Smooth muscle cell (in vitro differentiated cells): ENCODE measurements around the gene CYP2C19. TPM values are rescaled to one million over a fixed set of nuclear protein-coding genes. Genes with fewer than 3 reads are reported as not detected.
"Not testable (repeated sequence)": the region's sequence is repeated elsewhere in the genome, so short reads cannot be mapped to it uniquely, and the experiment has no call there.

Experiments
- DNase-seq: peaks from one replicate; lab custom pipeline; 2025; ENCODE audit not compliant: unreplicated experiment; lab: John Stamatoyannopoulos, UW
- H2AFZ ChIP-seq: fragments of 200-600 bp; sonication (generic); 2 replicates; pipeline ENCODE4 v1.6.0; 2016; ENCODE audit warnings: antibody characterized with exemption, low read depth, mild to moderate bottlenecking
- H3F3A ChIP-seq: fragments of 200-600 bp; sonication (generic); 2 replicates; pipeline ENCODE4 v1.6.0; 2017; ENCODE audit warnings: antibody characterized with exemption, low read depth
- H3K27ac ChIP-seq: fragments of 200-600 bp; sonication (generic); 2 replicates; pipeline ENCODE4 v1.5.1; 2016; ENCODE audit warnings: low read depth, mild to moderate bottlenecking
- H3K27me3 ChIP-seq: fragments of 200-600 bp; sonication (generic); 2 replicates; pipeline ENCODE4 v1.6.1; 2016; ENCODE audit warnings: low read depth, mild to moderate bottlenecking
- H3K36me3 ChIP-seq: fragments of 200-600 bp; sonication (generic); 2 replicates; pipeline ENCODE4 v1.5.1; 2016; ENCODE audit warnings: low read depth
- H3K4me1 ChIP-seq: fragments of 200-600 bp; sonication (generic); 2 replicates; pipeline ENCODE4 v1.5.1; 2016; ENCODE audit warnings: low read depth
- H3K4me2 ChIP-seq: fragments of 200-600 bp; sonication (generic); 2 replicates; pipeline ENCODE4 v1.6.0; 2016; ENCODE audit warnings: mild to moderate bottlenecking
- H3K4me3 ChIP-seq: fragments of 200-600 bp; sonication (generic); 2 replicates; pipeline ENCODE4 v1.5.1; 2016; ENCODE audit warnings: mild to moderate bottlenecking
- H3K79me2 ChIP-seq: fragments of 200-600 bp; sonication (generic); 2 replicates; pipeline ENCODE4 v1.6.0; 2016; ENCODE audit warnings: low read depth, mild to moderate bottlenecking
- H3K9ac ChIP-seq: fragments of 200-600 bp; sonication (generic); 2 replicates; pipeline ENCODE4 v1.6.0; 2016; ENCODE audit warnings: low read depth
- H3K9me3 ChIP-seq: fragments of 200-600 bp; sonication (generic); replicated peaks from 2 replicates; pipeline ENCODE4 v1.5.1; 2016; ENCODE audit warnings: low read depth
- H4K20me1 ChIP-seq: fragments of 200-600 bp; sonication (generic); 2 replicates; pipeline ENCODE4 v1.6.0; 2016; ENCODE audit warnings: low read depth
- WGBS: methylation state at CpG from one replicate; pipeline ENCODE4 v1.1.7; 2016; ENCODE audit warnings: low lambda C conversion rate; 5-methylcytosine and 5-hydroxymethylcytosine counted together
- polyA plus RNA-seq: library from polyadenylated mRNA; unstranded; fragments of >200 nt; fragmentation: Nextera tagmentation; extraction: Ambion mirVana; gene quantifications from 2 replicates; pipeline ENCODE4 v1.2.1, GENCODE V29; 2016
- total RNA-seq: library from RNA; depleted of rRNA; stranded (reverse); fragments of >200 nt; gene quantifications from 2 replicates; pipeline ENCODE4 v1.2.3, GENCODE V29; 2014
- TF ChIP-seq, protein P1 (sequence below): fragments of 200-600 bp; sonication (generic); IDR thresholded peaks from 2 replicates; pipeline ENCODE4 v1.5.1; 2017; ENCODE audit warnings: borderline replicate concordance, mild to moderate bottlenecking, antibody characterized with exemption; ENCODE audit not compliant: insufficient read depth, poor library complexity, severe bottlenecking

CYP2C19 gene
- total and polyA plus RNA-seq, 2 experiments from 2014 or later, result 0.10 to 0.76 TPM

DNA sequence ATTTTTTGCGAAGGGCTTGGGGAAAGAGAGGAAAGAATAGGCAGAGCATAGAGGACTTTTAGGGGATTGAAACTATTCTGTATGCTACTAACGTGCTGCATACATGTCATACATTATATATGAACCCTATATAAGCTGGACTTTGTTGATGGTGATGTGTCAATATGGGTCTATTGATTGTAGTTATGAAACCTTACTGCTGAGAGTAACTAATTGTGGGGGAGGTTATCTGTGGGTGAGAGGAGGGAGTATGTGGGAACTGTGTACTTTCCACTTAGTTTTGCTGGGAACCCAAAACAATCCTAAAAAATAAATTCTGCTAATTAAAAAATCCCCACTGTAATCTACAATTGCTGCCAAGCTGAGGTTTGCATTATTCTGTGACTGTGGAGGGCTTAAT lies 15.3 kb upstream of the CYP2C19 start:
- no peak overlapping the region for H3K27ac ChIP-seq

DNA sequence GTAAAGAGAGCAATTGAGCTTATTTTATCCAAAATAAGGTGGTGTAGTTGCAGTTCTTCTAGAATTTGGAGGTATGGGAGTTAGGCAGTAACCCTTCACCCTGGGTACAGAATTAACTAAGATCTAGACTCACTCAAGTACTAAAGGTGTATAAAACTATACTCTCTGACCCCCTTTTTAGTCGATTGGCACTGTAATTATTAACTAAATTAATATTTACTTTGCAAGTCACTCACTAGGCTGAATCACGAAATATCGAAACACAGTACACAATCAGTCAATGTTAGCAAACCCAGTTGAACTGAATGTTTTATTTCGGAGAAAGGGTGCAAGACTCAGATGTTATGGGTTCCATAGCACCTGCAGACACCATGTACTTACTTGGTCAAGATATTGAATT lies 14.6 kb upstream of the CYP2C19 start:
- Histone ChIP-seq H3K9me3 (peaks cover under 1% of the 10 kb centered on the region), H3K4me2 (no peak overlapping the region), H3K9ac (no peak overlapping the region), H3K36me3 (no peaks in the 10 kb centered on the region), H3K4me3 (no peak overlapping the region), H3K79me2 (no peaks in the 10 kb centered on the region), H2AFZ (no peak overlapping the region), H3F3A (no peaks in the 10 kb centered on the region), H4K20me1 (no peaks in the 10 kb centered on the region), H3K27ac (no peak overlapping the region), H3K4me1 (no peaks in the 10 kb centered on the region), H3K27me3 (no peaks in the 10 kb centered on the region)
- 76% methylated on average over 4 of the region's 4 CpGs for WGBS
- TF ChIP-seq, protein P1, sequence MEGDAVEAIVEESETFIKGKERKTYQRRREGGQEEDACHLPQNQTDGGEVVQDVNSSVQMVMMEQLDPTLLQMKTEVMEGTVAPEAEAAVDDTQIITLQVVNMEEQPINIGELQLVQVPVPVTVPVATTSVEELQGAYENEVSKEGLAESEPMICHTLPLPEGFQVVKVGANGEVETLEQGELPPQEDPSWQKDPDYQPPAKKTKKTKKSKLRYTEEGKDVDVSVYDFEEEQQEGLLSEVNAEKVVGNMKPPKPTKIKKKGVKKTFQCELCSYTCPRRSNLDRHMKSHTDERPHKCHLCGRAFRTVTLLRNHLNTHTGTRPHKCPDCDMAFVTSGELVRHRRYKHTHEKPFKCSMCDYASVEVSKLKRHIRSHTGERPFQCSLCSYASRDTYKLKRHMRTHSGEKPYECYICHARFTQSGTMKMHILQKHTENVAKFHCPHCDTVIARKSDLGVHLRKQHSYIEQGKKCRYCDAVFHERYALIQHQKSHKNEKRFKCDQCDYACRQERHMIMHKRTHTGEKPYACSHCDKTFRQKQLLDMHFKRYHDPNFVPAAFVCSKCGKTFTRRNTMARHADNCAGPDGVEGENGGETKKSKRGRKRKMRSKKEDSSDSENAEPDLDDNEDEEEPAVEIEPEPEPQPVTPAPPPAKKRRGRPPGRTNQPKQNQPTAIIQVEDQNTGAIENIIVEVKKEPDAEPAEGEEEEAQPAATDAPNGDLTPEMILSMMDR, result no peak
- DNase-seq, result no peak

More for the DNA sequence above, 15.3 kb upstream of the CYP2C19 start:
- H3F3A ChIP-seq, result no peaks in the 10 kb centered on the region
- 80% methylated on average over 2 of the region's 2 CpGs for WGBS
- H3K4me1 ChIP-seq, result no peaks in the 10 kb centered on the region
- no peaks in the 10 kb centered on the region for H3K79me2 ChIP-seq
- no peak overlapping the region for H2AFZ ChIP-seq
- H3K9ac ChIP-seq, result no peak overlapping the region
- H3K4me3 ChIP-seq, result no peak overlapping the region
- no peak overlapping the region for H3K4me2 ChIP-seq
- H3K9me3 ChIP-seq, result peaks cover 7% of the 10 kb centered on the region
- no peaks in the 10 kb centered on the region for H4K20me1 ChIP-seq
- TF ChIP-seq, protein P1, result no peak
- DNase-seq, result no peak
- no peaks in the 10 kb centered on the region for H3K27me3 ChIP-seq
- no peaks in the 10 kb centered on the region for H3K36me3 ChIP-seq

DNA sequence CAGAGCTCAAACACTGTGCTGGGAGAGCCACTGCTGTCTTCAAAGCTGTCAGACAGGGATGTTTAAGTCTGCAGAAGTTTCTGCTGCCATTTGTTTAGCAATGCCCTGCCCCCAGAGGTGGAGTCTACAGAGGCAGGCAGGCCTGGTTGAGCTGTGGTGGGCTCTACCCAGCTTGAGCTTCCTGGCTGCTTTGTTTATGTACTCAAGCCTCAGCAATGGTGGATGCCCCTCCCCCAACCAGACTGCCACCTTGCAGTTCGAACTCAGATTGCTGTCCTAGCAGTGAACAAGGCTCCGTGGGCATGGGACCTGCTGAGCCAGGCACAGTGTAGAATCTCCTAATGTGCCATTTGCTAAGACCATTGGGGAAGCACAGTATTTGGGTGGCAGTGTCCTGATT lies 4.6 kb upstream of the CYP2C19 start:
- Histone ChIP-seq H3K27ac (no peak overlapping the region), H3K4me2 (no peak overlapping the region), H3K4me1 (no peaks in the 10 kb centered on the region), H3K36me3 (no peaks in the 10 kb centered on the region), H3K27me3 (no peaks in the 10 kb centered on the region), H2AFZ (no peak overlapping the region), H3K4me3 (no peak overlapping the region), H3K9me3 (no peaks in the 10 kb centered on the region), H4K20me1 (no peaks in the 10 kb centered on the region), H3F3A (no peaks in the 10 kb centered on the region), H3K9ac (no peak overlapping the region), H3K79me2 (no peaks in the 10 kb centered on the region)
- WGBS, result 70% methylated on average over 2 of the region's 2 CpGs
- TF ChIP-seq, protein P1, result no peak
- DNase-seq, result no peak

DNA sequence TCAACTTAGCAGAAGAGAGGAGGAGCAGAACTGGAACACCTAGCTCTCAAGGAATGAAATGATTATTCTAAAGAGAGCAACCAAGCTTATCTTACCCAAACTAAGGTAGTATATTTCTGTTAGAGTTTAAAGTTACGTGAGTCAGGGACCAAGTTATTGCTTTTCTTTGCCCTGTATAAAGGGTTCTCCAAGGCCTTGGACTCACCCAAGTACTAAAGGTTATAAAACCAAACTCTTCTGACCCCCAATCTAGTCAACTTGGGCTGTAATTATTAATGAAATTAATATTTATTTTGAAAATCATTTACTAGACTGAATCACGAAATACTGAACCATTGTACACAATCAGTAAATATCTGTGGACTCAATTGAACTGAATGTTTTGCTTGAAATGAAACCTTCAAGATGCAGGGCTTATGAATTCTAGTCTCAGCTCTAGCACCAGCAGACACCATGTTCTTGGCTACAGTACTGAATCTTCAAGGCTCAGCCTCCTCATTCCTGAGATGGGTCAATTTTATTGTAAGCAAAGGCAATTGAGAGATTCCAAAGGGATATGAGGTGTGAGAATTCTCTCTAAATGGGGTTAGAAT lies 1.8 kb upstream of the CYP2C19 start:
- no peak for DNase-seq
- H3K9ac ChIP-seq, result no peak overlapping the region
- no peaks in the 10 kb centered on the region for H4K20me1 ChIP-seq
- no peak overlapping the region for H3K27ac ChIP-seq
- H3F3A ChIP-seq, result no peaks in the 10 kb centered on the region
- WGBS, result 71% methylated on average over 2 of the region's 2 CpGs
- H3K9me3 ChIP-seq, result no peaks in the 10 kb centered on the region
- TF ChIP-seq, protein P1, result no peak
- no peak overlapping the region for H2AFZ ChIP-seq
- no peak overlapping the region for H3K4me2 ChIP-seq
- H3K4me3 ChIP-seq, result no peak overlapping the region
- H3K27me3 ChIP-seq, result no peaks in the 10 kb centered on the region
- no peaks in the 10 kb centered on the region for H3K4me1 ChIP-seq
- H3K36me3 ChIP-seq, result no peaks in the 10 kb centered on the region
- no peaks in the 10 kb centered on the region for H3K79me2 ChIP-seq

DNA sequence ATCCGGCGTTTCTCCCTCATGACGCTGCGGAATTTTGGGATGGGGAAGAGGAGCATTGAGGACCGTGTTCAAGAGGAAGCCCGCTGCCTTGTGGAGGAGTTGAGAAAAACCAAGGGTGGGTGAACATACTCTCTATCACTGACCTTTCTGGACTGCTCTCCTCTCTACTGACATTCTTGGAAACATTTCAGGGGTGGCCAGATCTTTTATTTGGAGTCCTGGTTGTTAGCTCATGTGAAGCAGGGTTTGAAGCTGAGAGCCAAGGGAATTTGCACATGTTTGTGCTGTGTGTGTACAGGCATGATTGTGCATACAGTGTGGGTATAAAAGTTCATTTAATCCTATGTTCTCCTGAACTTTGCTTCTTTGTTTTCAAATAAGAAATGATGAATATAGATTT lies 12.9 kb downstream of the CYP2C19 start:
- H2AFZ ChIP-seq, DNase-seq, H3K4me1 ChIP-seq, H3K9me3 ChIP-seq, H3K27me3 ChIP-seq, H3K79me2 ChIP-seq, H3F3A ChIP-seq, H3K4me2 ChIP-seq, H4K20me1 ChIP-seq, H3K9ac ChIP-seq, H3K27ac ChIP-seq, H3K36me3 ChIP-seq, H3K4me3 ChIP-seq: not testable (repeated sequence)
- 89% methylated on average over 6 of the region's 6 CpGs for WGBS
